GM21737 (cell line): ENCODE measurements around the gene PTPA.
"Not testable (repeated sequence)": the region's sequence is repeated elsewhere in the genome, so short reads cannot be mapped to it uniquely, and the experiment has no call there.

Experiments
- ATAC-seq: cut with Tn5 transposase; IDR thresholded peaks from one replicate; pipeline ENCODE4 v1.9.1; 2021; ENCODE audit warnings: mild to moderate bottlenecking, moderate library complexity; ENCODE audit not compliant: unreplicated experiment

The PTPA gene

DNA sequence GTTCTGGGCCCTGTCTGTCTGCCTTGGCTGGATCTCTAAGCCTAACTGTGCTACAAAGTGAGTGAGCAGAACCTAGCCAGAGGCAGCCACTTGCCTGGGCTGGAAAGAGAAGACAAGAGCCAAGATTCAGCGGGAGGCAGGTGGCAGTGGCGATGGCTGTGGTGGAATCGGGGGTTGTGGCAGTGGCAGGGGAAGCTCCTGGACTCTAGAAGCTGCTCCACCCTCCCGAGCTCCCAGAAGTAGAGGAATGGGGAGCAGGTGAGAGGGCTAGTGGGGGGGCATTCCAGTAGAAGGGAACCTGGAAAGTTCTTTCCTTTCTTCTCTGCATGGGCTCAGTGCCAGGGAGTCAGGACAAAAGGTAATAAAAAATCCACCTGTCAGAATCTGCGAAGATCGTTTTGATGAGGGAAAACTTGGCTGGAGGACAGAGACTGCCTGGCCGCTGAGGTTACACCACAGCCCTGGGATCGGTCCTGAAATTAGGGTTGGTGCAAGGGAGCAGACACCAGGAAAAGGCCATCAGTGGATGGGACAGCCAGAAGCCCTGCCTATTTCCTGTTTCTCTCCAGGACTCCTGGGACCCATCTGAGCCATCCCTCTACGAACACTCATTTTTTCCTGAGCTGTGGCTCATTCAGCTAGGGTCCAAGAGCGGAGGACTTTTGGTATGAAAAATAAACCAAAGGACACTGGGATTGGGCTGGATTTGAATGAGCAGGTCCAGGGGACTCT is 2.2 kb upstream of the PTPA start:
- no peak for ATAC-seq

DNA sequence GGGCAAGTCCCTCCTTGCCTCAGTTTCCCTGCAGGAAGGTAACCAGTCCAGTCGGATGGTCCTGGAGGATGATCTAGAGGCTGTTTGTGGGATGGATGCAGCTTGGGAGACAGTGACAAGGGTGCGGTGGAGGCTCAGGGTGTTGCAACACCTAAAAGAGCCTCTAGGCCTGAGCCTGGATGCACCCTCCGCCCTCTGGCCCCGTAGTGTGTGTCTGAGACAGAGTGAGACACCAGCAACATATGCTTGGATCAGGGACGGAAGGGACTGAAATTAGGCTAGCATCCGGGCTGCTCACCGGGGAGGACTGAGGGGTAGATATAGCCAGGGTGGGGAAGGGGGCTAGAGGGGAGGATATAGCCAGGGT is 1.7 kb upstream of the PTPA start:
- ATAC-seq: no peak

DNA sequence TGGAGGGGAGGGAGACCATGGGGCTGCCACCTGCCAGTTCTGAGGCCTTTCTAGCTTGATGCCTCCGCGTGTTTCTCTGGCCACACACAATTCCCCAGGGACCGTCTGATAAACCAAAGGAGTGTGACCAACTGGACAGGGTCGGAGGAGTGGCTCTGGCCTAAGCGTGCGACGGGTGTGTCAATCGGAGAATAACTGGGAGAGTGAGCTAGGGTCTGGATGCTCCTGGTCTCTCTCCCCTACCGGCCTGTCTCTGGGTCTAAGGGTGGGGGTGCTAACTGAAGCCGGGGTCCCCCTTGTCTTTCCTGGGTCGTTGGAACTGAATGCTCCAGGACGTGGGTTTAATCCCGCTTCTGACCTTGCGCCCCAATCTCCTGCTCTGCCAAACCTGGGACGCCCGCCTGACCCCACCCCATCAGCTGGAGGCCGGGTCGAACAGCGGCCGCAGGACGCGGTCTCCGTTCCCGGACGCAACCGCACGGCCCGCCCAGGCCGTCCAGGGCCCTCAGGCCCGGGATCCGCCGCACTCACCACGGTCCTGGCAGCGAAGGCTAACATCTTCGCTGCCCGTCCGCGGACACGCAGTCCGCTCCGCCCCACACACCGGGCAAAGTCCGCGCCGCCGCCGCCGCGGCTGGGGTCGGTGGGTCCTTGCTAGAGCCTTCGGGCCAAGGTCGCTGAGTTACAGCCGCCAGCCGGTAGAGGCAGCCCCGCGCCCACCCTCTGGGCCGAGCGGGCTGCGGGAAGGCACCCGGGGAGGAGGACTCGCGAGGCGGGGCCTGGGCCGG is 1.1 kb upstream of the PTPA start:
- ATAC-seq: peak; percentile 3

DNA sequence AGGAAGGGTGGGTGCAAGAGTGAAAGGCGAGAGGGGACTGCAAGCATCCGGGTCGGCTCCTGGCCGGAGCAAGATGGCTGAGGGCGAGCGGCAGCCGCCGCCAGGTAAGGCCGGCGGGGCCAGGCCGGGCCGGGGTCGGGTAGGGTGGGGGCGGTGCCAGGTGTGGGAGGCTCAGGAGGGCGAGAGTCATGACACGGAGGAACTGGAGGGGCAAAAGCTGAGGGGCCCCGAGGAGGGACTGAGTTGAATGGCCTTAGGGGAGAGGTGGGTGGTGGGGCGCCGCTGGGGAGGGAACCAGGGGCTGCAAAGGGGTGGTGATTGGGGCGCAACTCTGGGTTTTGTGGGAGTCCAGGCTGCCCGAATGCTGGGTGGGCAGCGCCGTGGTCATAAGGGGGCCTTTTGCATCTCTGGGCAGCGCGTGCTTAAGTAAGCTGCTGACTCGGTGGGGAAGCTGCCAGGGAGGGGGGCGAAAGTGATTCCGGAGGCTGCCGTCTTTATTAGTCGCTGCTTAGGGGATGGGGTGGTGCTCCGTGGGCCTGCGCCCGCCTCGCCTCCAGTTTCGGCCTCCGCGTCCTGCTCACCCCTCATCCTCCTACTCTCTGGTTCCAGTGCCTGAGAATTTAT is 425 bp downstream of the PTPA start:
- ATAC-seq: peak; percentile 11

DNA sequence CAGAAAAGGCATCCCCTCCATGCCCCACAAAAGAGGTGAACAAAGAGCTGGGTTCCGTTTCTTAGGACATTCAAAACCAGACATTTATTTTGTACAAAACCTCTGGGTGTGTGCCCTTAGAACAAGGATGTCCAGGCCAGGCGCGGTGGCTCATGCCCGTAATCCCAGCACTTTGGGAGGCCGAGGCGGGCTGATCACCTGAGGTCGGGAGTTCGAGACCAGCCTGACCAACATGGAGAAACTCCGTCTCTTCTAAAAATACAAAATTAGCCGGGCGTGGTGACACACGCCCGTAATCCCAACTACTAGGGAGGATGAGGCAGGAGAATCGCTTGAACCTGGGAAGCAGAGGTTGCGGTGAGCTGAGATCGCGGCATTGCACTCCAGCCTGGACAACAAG is 1.3 kb downstream of the PTPA start:
- not testable (repeated sequence) for ATAC-seq

DNA sequence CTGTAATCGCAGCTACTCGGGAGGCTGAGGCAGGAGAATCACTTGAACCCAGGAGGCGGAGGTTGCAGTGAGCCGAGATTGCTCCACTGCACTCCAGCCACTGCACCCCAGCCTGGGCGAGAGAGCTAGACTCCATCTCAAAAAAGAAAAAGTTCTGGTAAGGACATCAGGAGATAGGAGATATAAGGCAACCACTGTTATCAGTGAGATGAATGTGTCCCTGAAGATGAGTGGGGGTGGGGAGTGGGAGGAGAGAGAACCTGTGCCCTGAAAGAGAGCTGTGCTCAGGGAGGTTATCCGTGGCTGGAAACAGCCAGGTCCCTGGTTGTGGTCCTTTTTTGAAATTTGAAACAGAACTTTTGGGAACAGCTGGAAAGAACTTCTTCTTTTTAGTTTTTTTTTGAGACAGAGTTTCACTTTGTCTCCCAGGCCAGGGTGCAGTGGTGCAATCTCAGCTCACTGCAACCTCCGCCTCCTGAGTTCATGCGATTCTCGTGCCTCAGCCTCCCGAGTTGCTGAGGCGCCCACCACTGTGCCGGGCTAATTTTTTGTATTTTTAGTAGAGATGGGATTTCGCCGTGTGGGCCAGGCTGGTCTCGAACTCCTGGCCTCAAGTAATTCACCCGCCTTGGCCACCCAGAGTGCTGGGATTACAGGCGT is 2.6 kb downstream of the PTPA start:
- ATAC-seq: no peak

DNA sequence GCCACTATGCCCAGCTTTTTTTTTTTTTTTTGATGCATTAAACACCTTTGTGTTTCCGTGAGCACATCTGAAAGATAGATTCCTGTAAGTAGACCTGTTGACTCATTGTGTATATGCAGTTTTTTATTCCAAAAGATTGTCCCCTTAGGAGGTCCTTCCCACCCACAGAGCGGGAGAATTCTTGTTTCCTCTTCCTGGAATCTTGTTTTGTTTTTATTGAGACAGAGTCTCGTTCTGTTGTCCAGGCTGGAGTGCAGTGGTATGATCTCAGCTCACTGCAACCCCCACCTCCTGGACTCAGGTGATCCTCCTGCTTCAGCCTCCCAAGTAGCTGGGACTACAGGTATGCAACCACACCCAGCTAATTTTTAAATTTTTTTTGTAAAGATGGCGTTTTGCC is 7.6 kb downstream of the PTPA start:
- ATAC-seq: no peak

DNA sequence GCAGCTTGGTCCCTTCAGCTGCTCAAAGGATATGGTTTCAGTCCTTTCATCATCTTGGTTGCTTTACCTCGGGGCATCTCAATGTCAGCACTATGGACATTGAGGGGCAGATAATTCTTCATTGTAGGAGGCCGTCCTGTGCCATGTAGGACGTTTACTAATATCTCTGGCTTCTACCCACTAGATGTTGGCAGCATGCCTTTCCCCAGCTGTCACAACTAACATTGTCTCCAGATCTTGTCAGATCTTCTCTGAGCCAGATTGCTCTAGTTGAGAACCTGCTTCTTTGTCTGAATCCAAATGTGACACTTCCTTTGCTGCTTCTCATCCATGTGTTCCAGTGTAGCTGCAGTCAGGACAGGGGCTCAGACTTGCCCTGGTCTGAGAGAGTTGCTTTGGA is 10.3 kb downstream of the PTPA start:
- ATAC-seq: no peak

DNA sequence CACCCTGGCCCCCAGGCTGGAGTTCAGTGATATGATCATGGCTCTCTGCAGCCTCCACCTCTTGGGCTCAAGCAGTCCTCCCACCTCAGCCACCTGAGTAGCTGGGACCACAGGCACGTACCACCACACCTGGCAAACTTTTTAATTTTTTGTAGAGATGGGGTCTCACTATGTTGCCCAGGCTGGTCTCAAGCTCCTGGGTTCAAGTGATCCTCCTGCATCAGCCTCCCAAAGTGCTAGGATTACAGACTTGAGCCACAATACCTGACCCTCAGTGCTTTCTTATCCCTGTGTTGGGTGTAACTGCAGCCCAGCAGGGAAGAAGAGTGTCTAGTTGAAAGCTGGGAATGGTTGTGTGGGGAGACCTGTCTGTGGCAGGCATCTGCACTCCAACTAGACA is 10.9 kb downstream of the PTPA start:
- no peak for ATAC-seq

DNA sequence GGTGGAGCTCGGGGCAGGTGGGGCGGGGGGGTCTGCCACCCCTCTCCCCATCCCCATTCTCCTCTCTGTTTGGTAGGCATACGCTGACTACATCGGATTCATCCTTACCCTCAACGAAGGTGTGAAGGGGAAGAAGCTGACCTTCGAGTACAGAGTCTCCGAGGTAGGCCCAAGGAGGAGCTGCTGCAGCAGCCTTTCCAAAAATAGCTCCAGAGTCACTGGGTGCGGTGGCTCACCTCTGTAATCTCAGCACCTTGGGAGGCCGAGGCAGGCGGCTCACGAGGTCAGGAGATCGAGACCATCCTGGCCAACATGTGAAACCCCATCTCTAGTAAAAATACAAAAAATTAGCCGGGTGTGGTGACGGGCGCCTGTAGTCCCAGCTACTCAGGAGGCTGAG is 11.8 kb downstream of the PTPA start:
- ATAC-seq: not testable (repeated sequence)

DNA sequence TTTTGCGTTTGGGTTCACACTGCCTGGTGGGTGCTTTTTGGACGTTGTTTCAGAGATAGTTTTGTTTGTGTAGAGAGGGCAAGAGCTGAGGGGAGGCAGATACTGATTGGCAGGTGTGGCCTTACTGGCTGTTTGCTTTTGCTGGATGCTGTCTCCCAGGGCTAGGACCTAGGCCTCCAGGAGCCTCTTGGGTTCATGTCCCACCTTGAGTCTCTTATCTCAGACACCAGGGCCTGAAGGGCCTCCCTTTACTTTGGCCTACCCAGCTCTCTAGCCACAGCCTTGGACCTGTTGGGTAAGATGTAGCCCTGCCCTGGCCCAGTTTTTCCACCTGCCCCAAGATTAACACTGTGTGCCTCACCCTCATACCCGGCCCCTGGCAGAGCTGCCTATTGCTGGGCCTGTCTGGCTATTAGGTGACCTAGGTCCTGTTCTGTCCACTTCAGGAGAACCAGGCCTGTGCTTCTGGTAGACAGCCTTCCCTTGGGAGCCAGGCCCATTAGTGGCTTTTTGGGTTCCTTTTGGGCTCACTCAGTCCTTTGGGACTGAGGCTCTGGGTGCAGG is 13.4 kb downstream of the PTPA start:
- ATAC-seq: no peak

DNA sequence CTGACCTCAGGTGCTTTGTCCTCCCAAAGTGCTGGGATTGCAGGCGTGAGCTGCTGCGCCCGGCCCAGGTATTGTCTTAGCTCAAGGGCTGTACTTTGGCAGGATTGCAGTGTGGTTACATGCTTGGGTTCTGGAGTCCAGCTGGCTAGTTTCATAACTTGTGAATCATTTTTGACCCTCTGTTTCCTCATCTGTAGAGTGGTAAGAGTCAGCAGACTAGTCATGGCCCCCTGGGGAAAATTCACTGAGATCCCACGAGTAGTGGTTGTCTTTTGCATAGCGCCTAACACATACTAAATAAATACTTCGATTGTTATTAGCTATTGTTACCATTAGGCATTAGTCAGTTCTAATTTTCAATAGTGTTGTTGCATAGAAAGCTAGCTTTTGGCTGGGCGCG is 14.3 kb downstream of the PTPA start:
- ATAC-seq: no peak

DNA sequence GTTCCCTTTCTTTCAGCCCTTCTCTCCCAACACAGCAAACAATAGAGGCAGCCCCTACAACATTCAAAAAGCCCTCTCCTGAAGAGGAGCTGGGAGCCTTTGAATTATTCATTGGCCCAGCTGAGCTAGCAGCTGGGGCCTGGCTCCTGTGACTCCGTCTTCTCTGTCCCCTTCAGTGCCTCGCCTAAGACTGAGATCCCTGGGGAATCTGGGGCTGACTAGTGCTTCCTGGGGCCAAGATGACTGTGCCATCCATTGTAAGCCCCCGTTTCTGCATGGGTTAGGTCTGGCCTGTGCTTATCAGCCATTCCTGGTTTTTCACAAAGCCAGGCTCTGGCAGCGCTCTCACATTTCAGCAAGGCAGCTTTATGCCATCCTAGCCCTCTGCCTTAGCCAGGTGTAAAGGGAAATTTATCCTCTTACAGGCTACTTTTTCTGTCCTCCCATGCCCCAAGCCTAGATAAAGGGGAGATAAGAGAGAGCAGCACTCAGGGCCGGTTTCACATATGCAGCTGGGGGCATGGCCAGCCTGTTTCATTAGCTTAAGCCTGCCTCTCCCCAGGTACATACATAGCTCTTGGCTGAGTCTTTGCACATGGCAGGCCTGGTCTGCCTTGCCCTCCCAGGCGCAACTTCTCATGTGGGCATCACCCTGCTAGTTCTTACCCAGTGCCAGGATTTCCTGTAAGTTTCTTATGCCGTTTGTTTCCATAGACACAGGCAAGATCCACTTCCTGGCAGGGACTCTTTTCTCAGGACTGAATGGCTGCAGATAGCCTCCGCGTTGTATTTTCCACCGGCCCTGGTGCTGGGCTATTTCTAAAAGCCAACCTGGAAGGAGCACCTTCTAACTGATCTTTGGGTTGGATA is 15.8 kb downstream of the PTPA start:
- no peak for ATAC-seq

DNA sequence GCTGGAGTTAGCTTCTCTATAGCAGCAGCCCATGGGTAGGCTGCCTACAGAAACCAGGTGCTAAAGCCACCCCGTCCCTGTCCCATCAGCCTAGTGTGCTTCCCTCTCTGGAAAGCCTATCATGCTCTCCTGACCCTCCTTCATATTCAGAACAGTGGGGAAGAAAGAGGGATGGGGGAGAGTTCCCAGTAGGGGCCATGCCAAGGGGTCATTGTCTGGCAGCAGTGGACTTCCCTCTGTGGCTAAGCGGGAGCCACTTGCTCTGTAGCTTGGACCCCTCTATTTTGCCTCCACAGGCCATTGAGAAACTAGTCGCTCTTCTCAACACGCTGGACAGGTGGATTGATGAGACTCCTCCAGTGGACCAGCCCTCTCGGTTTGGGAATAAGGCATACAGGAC is 17.5 kb downstream of the PTPA start:
- no peak for ATAC-seq

DNA sequence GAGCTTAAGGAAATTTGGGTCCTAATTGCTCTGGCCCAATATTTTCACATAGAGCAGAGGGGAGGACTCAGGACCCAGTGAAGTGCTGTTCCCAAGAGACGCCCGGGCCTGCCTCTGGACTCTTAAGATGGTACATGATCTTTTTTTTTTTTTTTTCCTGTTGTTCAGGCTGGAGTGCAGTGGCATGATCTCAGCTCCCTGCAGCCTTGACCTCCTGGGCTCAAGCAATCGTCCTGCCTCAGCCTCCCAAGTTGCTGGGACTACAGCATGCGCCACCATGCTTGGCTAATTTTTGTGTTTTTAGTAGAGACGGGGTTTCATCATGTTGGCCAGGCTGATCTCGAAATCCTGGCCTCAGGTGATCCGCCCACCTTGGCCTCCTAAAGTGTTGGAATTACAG is 19.1 kb downstream of the PTPA start:
- ATAC-seq: not testable (repeated sequence)

DNA sequence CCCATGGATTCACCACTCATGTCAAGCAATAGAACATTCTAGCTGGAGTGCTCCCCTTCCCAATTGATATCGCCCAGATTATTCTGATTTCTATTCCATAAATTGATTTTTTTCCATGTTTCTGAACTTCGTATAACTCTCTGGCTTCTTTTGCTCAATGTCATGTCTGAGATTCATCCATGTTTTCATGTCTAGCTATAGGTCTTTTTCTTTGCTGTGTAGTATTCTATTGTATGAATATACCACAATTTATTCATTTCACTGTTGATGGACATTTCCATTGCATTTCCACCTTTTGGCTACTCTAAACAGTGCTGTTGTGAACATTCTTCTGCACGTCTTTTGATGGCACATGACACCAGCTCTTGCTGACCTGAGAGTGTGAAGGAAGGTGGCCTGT is 19.6 kb downstream of the PTPA start:
- no peak for ATAC-seq

DNA sequence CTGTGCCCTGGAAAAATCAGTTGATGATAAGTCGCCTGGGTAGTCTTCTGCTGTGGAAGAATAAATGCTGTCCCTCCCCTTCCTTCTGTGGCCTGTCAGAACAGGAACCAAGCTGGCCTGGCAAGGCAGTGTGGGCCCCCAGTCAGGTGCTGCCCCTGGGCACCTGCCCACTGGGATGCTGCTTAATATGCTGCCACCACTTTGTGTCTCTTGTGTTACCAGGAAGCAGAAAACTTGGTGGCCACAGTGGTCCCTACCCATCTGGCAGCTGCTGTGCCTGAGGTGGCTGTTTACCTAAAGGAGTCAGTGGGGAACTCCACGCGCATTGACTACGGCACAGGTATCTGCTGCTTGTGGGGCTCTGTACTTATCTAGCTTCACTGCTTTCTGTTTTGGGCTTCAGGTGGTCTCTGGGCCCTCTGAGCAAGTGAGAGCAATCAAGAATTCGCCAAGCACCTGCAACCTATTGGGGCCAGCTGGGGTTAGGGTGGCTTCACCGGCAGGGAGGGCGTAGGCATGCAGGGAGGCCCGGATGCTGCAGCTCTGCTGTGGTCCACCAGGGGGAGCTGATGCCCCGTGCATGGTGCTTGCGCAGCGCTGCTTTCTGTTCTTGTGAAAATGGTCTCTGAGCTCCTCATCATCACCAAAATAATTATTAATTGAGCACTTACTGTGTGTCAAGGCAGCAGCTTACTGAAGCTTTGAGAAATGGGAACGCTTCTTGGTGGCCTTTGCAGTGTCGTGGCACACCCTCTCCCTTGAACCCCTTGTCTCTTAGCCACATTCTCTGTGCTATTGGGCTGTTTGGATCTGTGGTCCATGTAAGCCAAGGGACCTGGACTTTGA is 20.3 kb downstream of the PTPA start:
- no peak for ATAC-seq

DNA sequence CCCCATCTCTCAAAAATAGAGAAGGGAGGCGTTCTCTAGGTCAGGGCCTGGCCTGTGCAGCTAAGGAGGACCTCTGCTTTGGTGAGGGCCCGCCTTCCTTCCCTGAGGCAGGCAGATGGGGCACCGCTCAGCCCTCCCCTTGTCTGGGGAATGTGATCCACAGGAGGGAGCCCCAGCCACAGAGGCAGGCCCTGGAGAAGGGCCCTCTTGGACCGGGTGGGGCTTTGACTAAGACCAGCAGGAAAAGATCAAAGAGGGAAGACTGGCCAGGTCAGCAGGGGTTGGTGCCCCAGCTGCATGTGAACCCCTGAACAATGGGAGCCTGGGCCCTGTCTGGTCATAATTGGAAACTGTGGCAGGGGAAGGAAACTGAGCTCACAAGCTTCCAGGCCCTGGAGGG is 21.9 kb downstream of the PTPA start:
- no peak for ATAC-seq

DNA sequence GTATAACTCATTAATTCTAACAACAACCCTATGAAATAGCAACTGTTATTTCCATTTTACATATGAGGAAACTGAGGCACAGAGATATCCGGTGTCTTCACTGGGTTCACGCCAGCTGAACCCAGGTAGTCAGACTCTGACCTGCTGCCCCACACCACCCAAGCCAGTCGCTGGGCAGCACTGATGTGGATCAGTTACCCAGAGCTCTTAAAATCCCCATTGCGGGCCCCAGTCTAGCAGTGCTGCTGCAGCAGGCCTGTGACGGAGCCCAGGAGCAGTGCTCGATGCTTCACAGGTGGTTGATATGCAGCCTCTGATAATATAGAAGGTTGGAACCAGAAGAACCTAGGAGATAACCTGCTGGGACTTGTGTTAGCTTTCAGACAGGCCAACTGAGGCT is 24.3 kb downstream of the PTPA start:
- ATAC-seq: no peak
